HG03460 (cell line): ENCODE measurements around the gene SOHLH1.

Source experiments
- ATAC-seq: cut with Tn5 transposase; IDR thresholded peaks from one replicate; pipeline ENCODE4 v1.9.1; 2021; ENCODE audit not compliant: unreplicated experiment

Gene SOHLH1

GRCh38 chr9:135699440-135699839 lies at the start of gene SOHLH1:
TSS of gene SOHLH1 (minus strand) at chr9:135699481. CDS start at chr9:135699467, 14 bp downstream.
- ATAC-seq, result no peak

DNA sequence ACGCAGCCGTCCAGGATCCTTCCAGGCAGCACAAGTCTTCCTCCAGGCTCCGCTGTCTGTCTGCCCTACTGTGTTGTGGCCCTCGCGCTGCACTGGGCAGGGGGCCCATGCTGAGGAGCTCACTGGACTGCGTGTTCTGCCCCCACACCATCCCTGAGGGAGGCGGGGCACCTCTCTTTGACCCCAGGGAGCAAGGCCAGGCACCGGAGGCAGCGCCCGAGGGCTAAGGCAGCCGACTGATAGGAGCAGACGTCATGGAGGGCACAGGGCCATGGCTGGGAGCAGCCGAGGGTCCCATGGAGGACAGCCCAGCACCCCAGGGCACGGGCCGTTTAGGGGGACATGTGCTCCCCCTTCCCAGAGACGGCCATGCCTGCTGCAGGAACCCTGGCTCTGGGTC lies 49.4 kb upstream of the SOHLH1 start:
- ATAC-seq, result no peak

GRCh38 chr9:135747311-135747710 lies 48.0 kb upstream of the SOHLH1 start:
- ATAC-seq, result no peak

DNA sequence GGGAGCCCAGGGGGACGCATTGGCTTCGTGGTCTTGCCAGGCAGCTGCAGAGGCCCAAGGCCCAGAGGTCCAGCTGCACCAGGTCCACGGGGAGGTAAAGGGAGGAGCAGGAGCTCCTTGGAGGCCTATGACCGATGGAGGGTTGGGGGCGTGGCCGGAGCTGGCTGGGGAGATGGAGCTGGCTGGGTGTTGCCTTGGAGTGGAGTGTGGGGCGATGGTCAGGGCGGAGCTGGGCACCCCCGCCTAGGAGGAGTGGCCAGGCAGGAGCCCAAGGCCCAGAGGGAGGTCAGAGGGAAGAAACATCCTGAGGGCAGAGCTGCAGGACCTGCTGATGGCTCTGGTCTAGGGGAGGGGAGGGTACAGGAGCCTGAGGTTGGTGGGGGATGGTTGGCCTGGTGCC lies 47.3 kb upstream of the SOHLH1 start:
- no peak for ATAC-seq

GRCh38 chr9:135745686-135746324 lies 46.5 kb upstream of the SOHLH1 start:
- no peak for ATAC-seq

DNA sequence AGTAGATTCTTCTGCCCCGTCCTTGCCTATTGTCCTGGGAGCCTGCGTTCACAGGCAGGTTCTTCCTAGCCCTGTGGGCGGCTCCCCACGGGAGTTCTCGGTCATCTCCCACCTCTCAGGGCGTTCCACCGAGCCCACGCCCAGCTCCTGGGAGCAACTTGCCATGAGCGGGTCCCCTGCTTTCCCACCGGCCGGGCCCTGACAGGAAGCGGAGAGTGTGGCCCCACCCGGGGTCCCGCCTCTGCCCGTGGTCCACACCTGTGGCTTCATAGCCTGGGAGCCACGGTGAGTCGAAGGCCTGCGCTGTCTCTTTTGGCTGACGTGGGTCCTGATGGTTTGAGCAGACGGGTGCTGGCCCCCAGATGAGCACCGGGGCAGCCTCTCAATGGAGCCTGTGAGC lies 45.9 kb upstream of the SOHLH1 start:
- ATAC-seq, result no peak

DNA sequence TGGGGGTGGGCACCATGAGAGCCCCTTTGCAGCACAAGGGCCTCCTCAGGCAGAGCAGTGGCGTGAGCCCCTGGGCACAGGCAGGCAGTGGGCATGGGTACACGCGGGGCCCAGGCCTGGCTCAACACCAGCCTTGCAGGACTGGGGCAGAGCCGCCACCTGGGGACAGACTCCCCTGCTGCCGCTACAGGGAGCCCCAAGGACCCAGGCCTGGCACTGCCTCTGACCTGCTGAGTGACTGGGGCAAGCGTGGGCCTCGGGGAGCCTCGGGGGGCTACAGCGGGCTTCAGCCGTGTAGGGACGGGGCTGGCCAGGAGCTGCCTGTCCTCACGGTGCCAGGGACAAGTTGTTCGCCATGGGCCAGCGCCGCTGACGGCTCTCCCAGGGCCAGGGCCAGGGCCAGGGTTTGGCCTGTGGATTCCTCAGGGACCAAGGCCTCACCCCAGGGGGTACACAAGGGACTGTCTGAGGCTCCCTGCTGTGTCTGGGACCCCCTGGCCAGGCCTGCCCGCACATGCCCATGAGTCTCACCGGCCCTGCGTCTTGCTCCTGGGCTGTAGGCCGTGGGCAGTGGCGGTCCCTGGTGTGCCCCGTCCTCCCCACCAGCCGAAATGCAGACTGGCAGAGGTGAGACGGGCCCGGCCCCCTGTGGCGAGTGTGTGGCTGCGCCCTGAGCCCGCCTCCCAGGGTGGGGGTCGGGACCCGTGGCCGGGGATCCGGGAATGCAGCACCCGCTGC lies 45.2 kb upstream of the SOHLH1 start:
- no peak for ATAC-seq

DNA sequence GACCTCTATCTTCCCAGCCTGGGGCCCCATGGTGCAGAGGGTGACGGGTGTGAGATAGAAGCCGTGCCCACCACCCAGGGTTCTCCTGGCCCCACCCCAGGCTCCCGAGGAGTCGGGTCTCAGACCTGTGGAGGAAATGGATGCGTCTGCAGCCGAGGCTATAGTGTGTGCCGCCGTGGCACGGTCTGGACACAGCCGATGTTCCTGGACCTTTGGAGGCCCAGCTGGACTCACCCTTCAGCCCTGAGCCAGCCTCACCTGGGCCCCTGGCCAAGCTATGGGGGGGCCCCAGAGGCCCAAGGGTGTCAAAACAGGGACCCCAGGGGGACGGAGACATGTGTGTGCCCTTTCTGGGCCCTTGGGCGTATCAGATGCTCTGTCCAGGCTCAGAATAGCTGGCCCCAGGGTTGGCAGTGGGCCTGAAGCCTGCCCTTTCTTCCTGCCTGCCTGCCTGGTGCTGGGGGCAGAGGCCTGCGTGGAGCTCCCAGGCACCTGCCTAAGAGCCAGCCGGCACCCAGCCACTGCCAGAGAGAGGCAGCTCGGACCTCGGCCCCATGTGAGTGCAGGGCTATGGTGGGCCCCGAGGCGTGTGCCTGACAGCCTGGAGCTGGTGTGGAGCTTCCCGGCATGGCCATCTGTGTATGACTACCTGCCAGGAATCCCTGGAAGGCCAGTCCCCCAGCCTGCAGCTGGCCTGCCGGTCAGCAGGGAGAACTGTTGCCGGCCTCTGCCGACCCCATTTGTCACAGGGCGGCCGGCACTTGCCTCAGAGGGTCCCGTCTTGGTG lies 44.5 kb upstream of the SOHLH1 start:
- ATAC-seq, result no peak

DNA sequence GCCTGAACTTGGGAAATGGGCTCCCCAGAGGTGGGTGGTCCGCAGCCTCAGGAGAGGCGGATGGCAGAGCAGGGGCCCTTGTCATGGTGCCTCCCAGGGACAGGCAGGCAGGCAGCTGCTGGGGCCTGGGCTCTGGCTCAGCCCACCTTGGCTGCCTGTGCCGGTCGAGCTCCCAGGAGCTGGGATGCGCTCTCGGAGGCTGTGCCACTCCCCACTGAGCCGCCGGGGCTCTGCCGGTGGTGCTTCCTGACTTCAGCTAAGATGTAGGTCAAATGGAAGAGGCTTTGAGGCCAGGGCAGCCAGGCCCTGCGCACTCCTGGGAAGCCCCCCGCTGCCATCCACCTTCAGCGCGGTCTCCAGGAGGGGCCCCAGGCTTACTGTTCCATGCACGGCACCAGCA lies 43.7 kb upstream of the SOHLH1 start:
- no peak for ATAC-seq

- no peak for ATAC-seq
These were observed 42.3 kb upstream of the SOHLH1 start for GRCh38 chr9:135741276-135742219.

GRCh38 chr9:135739271-135740220 lies 40.3 kb upstream of the SOHLH1 start:
- no peak for ATAC-seq

GRCh38 chr9:135737840-135738521 lies 38.7 kb upstream of the SOHLH1 start:
- ATAC-seq, result no peak

- ATAC-seq, result no peak
These were observed 37.9 kb upstream of the SOHLH1 start for GRCh38 chr9:135736979-135737839.

DNA sequence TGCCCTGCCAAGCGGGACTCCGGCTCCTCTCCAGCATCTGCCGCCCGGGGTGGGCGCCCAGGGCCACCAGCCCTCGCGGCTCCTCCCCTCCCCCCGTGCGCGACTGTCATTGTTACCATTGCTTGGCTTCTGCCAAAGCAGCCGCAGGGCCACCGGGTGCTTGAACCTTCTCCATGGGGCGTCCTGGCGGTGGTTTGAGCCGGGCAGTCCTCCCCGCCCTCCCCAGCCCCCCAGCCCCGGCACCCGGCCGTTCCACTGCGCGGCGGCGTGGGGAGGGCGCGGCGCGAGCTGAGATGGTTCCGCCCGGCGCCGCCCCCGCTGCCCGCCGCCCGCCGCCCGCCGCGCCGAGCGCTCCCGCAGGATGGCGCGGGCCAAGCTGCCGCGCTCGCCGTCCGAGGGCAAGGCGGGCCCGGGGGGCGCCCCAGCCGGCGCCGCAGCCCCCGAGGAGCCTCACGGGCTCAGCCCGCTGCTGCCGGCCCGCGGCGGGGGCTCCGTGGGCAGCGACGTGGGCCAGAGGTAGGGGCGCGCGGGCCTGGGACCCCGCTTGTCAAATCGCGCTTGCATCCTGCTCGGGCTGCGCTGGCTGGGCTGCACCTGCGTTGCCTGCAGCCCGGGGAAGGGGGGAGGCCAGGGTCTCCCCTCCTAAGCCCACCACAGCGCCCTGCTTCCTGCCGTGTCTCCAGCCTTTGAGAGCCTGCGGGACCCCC lies 37.1 kb upstream of the SOHLH1 start:
- no peak for ATAC-seq

DNA sequence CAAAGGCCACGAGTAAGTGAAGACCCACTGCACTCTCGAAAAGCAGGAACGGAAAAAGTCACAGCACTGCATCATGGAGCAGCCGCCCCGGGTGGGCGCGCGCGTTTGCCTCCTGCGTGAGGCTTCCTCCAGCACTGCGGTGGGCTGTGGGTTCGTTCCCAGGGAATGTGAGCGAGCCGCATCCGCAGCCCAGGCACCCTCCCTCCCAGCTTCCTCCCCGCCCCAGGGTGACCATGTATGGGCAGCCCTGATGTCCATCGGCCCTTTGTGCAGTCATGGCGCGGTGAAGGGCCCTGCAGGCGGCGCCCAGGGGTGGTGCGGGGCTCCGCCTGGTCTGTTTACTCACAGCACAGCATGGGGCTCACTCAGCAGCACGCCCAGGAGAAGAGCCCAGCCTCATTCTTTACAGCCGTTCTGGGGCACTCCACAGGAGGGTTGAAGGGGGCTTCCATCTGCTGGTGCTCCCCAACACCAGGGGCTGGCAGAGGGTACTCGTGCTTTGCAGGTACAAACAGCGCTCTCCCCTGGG lies 35.4 kb upstream of the SOHLH1 start:
- ATAC-seq, result no peak

- no peak for ATAC-seq
These were observed 33.4 kb upstream of the SOHLH1 start for GRCh38 chr9:135732569-135733257.

- ATAC-seq, result no peak
These were observed 32.2 kb upstream of the SOHLH1 start for GRCh38 chr9:135731454-135731853.
